Osteoblast (primary cell): ENCODE results near the gene CCZ1. TPM values are rescaled to one million over a fixed set of nuclear protein-coding genes. Genes with fewer than 3 reads are reported as not detected.

ENCODE experiments used
- small RNA-seq: library from RNA; depleted of rRNA; stranded (forward); fragments of <200 nt; gene quantifications from one replicate; pipeline ENCODE3, GENCODE V24; 2012
- total RNA-seq: library from RNA; depleted of rRNA; stranded (reverse); fragments of >200 nt; gene quantifications from 2 replicates; pipeline ENCODE4 v1.2.3, GENCODE V29; 2012

CCZ1 gene
- total RNA-seq, 1 donor = 52.8 TPM

Small RNAs within 50 kb of the gene (small RNA-seq; reads per million reads assigned to genes)
- gene RN7SL556P = not detected

Other genes with a start within 250 kb of the CCZ1 start
- 51.0 and 51.4 TPM in 2 replicates for gene RNF216, start 117.1 kb upstream of the CCZ1 start, total RNA-seq
- gene OCM, start 17.9 kb upstream of the CCZ1 start, total RNA-seq = not detected in 2 replicates
- under 0.01 TPM in 1 of 2 replicates, not detected in the other for gene RSPH10B, start 72.0 kb downstream of the CCZ1 start, total RNA-seq
- 22.4 and 23.5 TPM in 2 replicates for gene PMS2, start 110.3 kb downstream of the CCZ1 start, total RNA-seq
- 60.1 and 61.5 TPM in 2 replicates for gene AIMP2, start 110.5 kb downstream of the CCZ1 start, total RNA-seq
- not detected in 2 replicates for gene ANKRD61, start 132.6 kb downstream of the CCZ1 start, total RNA-seq
- 67.2 and 118 TPM in 2 replicates for gene EIF2AK1, start 160.4 kb downstream of the CCZ1 start, total RNA-seq
- gene USP42, start 206.2 kb downstream of the CCZ1 start, total RNA-seq = 6.8 and 8.0 TPM in 2 replicates